Caco-2 (cell line): ENCODE measurements around the gene FBXO48. TPM values are rescaled to one million over a fixed set of nuclear protein-coding genes. Genes with fewer than 3 reads are reported as not detected.

Experiments
- Bru-seq: library from RNA; stranded (reverse); fragments of 400-500 nt; gene quantifications from one replicate; lab custom pipeline; 2021; lab: Mats Ljungman, UMichigan
- BruChase-seq, 2 experiments: library from RNA; stranded (reverse); fragments of 400-500 nt; gene quantifications; one replicate each; lab custom pipeline; 2021; lab: Mats Ljungman, UMichigan
- BruUV-seq: library from RNA; stranded (reverse); fragments of 400-500 nt; replicated peaks from 2 replicates; lab custom pipeline; 2021; lab: Mats Ljungman, UMichigan
- CTCF ChIA-PET: fragments of 300-600 bp; sonication (Branson Sonifier 250); formaldehyde crosslinking; loops from one replicate; lab custom pipeline; 2022; ENCODE audit warnings: antibody characterized with exemption; lab: Charles Lee
- POLR2A ChIA-PET: fragments of 300-600 bp; sonication (Branson Sonifier 250); formaldehyde crosslinking; loops from one replicate; lab custom pipeline; 2022; ENCODE audit warnings: antibody characterized with exemption; lab: Charles Lee
- DNase-seq, 2 experiments: peaks; one replicate each; pipeline versions ENCODE4 v3.0.0 to v3.0.0-alpha.2; 2020 to 2022
- H3K27me3 ChIP-seq: replicated peaks from 2 replicates; pipeline ENCODE4 v1.6.0; 2011; ENCODE audit warnings: low read length; ENCODE audit not compliant: control insufficient read depth, insufficient read depth
- H3K36me3 ChIP-seq: 2 replicates; pipeline ENCODE4 v1.5.1; 2011; ENCODE audit warnings: low read length; ENCODE audit not compliant: control insufficient read depth, insufficient read depth
- H3K4me1 ChIP-seq: fragments of 250-450 bp; sonication (Bioruptor Pico); 2 replicates; pipeline ENCODE4 v1.5.1; 2020; ENCODE audit warnings: mild to moderate bottlenecking
- H3K4me3 ChIP-seq: 2 replicates; pipeline ENCODE4 v1.5.1; 2011; ENCODE audit warnings: low read depth, mild to moderate bottlenecking, control low read depth, low read length
- H3K9me3 ChIP-seq: fragments of 250-450 bp; sonication (Bioruptor Pico); 2 replicates; pipeline ENCODE4 v1.5.1; 2020; ENCODE audit warnings: mild to moderate bottlenecking, moderate library complexity
- H3K27ac Mint-ChIP-seq: one replicate; pipeline ENCODE4 v1.8.0; 2022; ENCODE audit warnings: mixed read lengths; ENCODE audit not compliant: unreplicated experiment
- H3K27me3 Mint-ChIP-seq: one replicate; pipeline ENCODE4 v1.8.0; 2022; ENCODE audit warnings: mixed read lengths; ENCODE audit not compliant: insufficient read depth, unreplicated experiment
- H3K36me3 Mint-ChIP-seq: one replicate; pipeline ENCODE4 v1.8.0; 2022; ENCODE audit warnings: mild to moderate bottlenecking, mixed read lengths; ENCODE audit not compliant: insufficient read depth, unreplicated experiment
- H3K4me1 Mint-ChIP-seq: one replicate; pipeline ENCODE4 v1.8.0; 2022; ENCODE audit warnings: low read depth, mixed read lengths; ENCODE audit not compliant: unreplicated experiment
- H3K4me3 Mint-ChIP-seq: one replicate; pipeline ENCODE4 v1.8.0; 2022; ENCODE audit warnings: mild to moderate bottlenecking, moderate library complexity, mixed read lengths; ENCODE audit not compliant: unreplicated experiment
- H3K9me3 Mint-ChIP-seq: one replicate; pipeline ENCODE4 v1.8.0; 2022; ENCODE audit warnings: mixed read lengths; ENCODE audit not compliant: unreplicated experiment
- intact Hi-C: fragments of 100-400 bp; cut with micrococcal nuclease; formaldehyde crosslinking; loops from one replicate; pipeline ENCODE4 v1.10.0; 2022; ENCODE audit not compliant: unreplicated experiment
- long read RNA-seq: library from polyadenylated mRNA; stranded (forward); transcript quantifications from one replicate; pipeline ENCODE4 v2.0.0, GENCODE V29; 2022
- total RNA-seq: library from RNA; stranded (reverse); gene quantifications from 2 replicates; pipeline ENCODE4 v1.2.3, GENCODE V29; 2022
- TF ChIP-seq, protein P1 (sequence below), 2 experiments: fragments of 200-600 bp in 1 of 2; IDR thresholded peaks; 1 replicate in 1 of 2; 2 replicates in 1 of 2; pipeline versions ENCODE4 v1.5.1 to v1.8.0; 2011 to 2022; ENCODE audit warnings: antibody characterized with exemption in 1 of 2, control low read depth in 1 of 2, inconsistent platforms in 1 of 2, low read depth in 1 of 2, low read length in 1 of 2, mild to moderate bottlenecking in 1 of 2, moderate library complexity in 1 of 2; ENCODE audit not compliant: insufficient read depth in 1 of 2, severe bottlenecking in 1 of 2, unreplicated experiment in 1 of 2

Gene FBXO48
- total RNA-seq (1.1 and 1.2 TPM in 2 replicates), Bru-seq, nascent RNA (percentile 54 among the genes with signal in this experiment), BruChase-seq, experiment 1, labeled RNA remaining after a 2-hour chase (percentile 66 among the genes with signal in this experiment), BruChase-seq, experiment 2, labeled RNA remaining after a 6-hour chase (percentile 49 among the genes with signal in this experiment)
- long read RNA-seq, full-length matches to known transcripts, result 2 of 13 reads
- long read RNA-seq, partial matches to known transcripts, result 3 of 13 reads
- long read RNA-seq, other reads (novel, unspliced or antisense), result 8 of 13 reads

GRCh38 chr2:68467077-68467960 is at the start of gene FBXO48, which contains the start of gene APLF:
FBXO48 (minus strand) TSS chr2:68467294; CDS start chr2:68465145, 2,149 bp downstream.
APLF (plus strand) TSS chr2:68467585; CDS start chr2:68467732, 147 bp downstream.
- Mint-ChIP-seq H3K9me3 (no peaks in the 10 kb centered on the region), H3K27ac (peak within 1 kb of the TSS; percentile 95), H3K27me3 (no peaks in the 10 kb centered on the region), H3K4me3 (peak within 1 kb of the TSS; percentile 95), H3K36me3 (peaks cover 8% of the 10 kb centered on the region), H3K4me1 (peaks cover 27% of the 10 kb centered on the region)
- Histone ChIP-seq H3K9me3 (no peaks in the 10 kb centered on the region), H3K4me1 (peaks cover 36% of the 10 kb centered on the region), H3K36me3 (no peaks in the 10 kb centered on the region), H3K27me3 (no peaks in the 10 kb centered on the region), H3K4me3 (peak within 1 kb of the TSS; percentile 95)
- ChIA-PET CTCF (interaction anchor here (1.1 to 3.8 kb wide), 8 partner anchors 20 to 458 kb away, joined by 3 to 18 read pairs (median 6); no protein-coding TSS in a partner anchor), POLR2A (no interaction called here)
- peak; percentile 98 to 99 for DNase-seq
- BruUV-seq, result no TSS peak
- TF ChIP-seq, protein P1, sequence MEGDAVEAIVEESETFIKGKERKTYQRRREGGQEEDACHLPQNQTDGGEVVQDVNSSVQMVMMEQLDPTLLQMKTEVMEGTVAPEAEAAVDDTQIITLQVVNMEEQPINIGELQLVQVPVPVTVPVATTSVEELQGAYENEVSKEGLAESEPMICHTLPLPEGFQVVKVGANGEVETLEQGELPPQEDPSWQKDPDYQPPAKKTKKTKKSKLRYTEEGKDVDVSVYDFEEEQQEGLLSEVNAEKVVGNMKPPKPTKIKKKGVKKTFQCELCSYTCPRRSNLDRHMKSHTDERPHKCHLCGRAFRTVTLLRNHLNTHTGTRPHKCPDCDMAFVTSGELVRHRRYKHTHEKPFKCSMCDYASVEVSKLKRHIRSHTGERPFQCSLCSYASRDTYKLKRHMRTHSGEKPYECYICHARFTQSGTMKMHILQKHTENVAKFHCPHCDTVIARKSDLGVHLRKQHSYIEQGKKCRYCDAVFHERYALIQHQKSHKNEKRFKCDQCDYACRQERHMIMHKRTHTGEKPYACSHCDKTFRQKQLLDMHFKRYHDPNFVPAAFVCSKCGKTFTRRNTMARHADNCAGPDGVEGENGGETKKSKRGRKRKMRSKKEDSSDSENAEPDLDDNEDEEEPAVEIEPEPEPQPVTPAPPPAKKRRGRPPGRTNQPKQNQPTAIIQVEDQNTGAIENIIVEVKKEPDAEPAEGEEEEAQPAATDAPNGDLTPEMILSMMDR (IDR thresholded peaks at IDR 0.05; ENCODE audit: insufficient read depth in 1 of 2, low read depth in 1 of 2, low read length in 1 of 2, severe bottlenecking in 1 of 2, unreplicated experiment in 1 of 2), result no peak
- intact Hi-C loops, result loop anchor here (1.0 to 5.0 kb wide), 2 partner anchors 248 to 440 kb away; no protein-coding TSS in a partner anchor

DNA sequence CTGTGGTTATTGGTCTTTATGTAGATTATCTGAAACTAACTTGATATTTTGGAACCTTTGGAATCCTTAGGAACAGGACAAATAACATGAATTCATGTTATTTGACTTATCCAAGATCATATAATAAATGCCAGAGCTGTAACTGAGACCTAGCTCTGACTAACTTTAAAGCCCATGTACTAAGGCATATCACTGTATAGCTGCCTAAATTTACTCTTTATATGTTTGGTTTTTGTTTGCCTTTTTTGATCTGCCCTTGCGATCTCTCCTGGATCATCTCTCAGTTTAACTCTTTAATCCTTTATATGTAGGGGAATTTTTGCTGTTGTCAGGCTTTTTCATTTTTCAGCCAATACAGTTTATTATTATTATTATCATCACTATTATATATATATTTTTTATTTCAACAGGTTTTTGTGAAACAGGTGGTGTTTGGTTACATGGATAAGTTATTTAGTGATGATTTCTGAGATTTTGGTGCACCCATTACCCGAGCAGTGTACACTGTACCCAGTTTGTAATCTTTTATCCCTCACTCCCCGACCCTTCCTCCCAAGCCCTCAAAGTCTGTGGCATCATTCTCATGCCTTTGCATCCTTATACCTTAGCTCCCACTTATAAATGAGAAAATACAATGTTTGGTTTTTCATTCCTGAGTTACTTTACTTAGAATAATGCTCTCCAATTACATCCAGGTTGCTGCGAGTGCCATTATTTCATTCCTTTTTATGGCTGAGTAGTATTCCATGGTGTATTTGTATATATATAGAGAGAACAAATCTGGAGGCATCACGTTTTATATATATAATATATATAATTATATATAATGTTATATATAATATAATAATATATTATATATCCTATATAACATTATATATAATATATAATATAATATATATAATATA is 49.2 kb upstream of the FBXO48 start:
- CTCF ChIA-PET, result no interaction called here
- no TSS peak for BruUV-seq

More for the DNA sequence above, 49.2 kb upstream of the FBXO48 start:
- no peak overlapping the region for H3K4me3 ChIP-seq
- peaks cover 3% of the 10 kb centered on the region; the same call in 1 of the 2 replicates for H3K4me1 ChIP-seq
- H3K36me3 ChIP-seq, result no peaks in the 10 kb centered on the region
- no peaks in the 10 kb centered on the region for H3K27me3 Mint-ChIP-seq
- DNase-seq, result no peak
- H3K27me3 ChIP-seq, result no peaks in the 10 kb centered on the region
- intact Hi-C loops, result no loop called here
- H3K4me1 Mint-ChIP-seq, result no peaks in the 10 kb centered on the region
- TF ChIP-seq, protein P1 (IDR thresholded peaks at IDR 0.05; ENCODE audit: insufficient read depth in 1 of 2, low read depth in 1 of 2, low read length in 1 of 2, severe bottlenecking in 1 of 2, unreplicated experiment in 1 of 2), result no peak
- POLR2A ChIA-PET, result no interaction called here
- H3K27ac Mint-ChIP-seq, result no peak overlapping the region
- H3K9me3 ChIP-seq, result no peaks in the 10 kb centered on the region
- no peaks in the 10 kb centered on the region for H3K9me3 Mint-ChIP-seq
- no peak overlapping the region for H3K4me3 Mint-ChIP-seq
- no peaks in the 10 kb centered on the region for H3K36me3 Mint-ChIP-seq
